IPS DF 4.7 (cell line): ENCODE measurements around the gene MEGF10.

Experiments
- DNase-seq: peaks from one replicate; pipeline ENCODE4 v3.0.0-alpha.2; 2013; ENCODE audit warnings: low spot score; ENCODE audit errors: extremely low read depth

Gene MEGF10

GRCh38 chr5:127434588-127434987 is 144.0 kb downstream of the MEGF10 start:
- DNase-seq, result no peak

GRCh38 chr5:127435821-127436220 is 145.2 kb downstream of the MEGF10 start:
- no peak for DNase-seq

- no peak for DNase-seq
Measured at GRCh38 chr5:127439644-127440043, 149.0 kb downstream of the MEGF10 start.

GRCh38 chr5:127440831-127441230 is 150.2 kb downstream of the MEGF10 start:
- no peak for DNase-seq

- no peak for DNase-seq
Measured at GRCh38 chr5:127441799-127442484, 151.3 kb downstream of the MEGF10 start.

GRCh38 chr5:127444171-127444570 is 153.6 kb downstream of the MEGF10 start:
- DNase-seq, result no peak

- no peak for DNase-seq
Measured at GRCh38 chr5:127445328-127445727, 154.7 kb downstream of the MEGF10 start.

GRCh38 chr5:127446626-127447025 is 156.0 kb downstream of the MEGF10 start:
- no peak for DNase-seq

GRCh38 chr5:127447827-127448226 is 157.2 kb downstream of the MEGF10 start:
- DNase-seq, result no peak

GRCh38 chr5:127450046-127450445 is 159.4 kb downstream of the MEGF10 start:
- no peak for DNase-seq

- no peak for DNase-seq
Measured at GRCh38 chr5:127451096-127451495, 160.5 kb downstream of the MEGF10 start.

GRCh38 chr5:127452626-127453025 is 162.0 kb downstream of the MEGF10 start:
- DNase-seq, result no peak

- DNase-seq, result no peak
Measured at GRCh38 chr5:127471211-127471610, 180.6 kb downstream of the MEGF10 start.

GRCh38 chr5:127472700-127473099 is 182.1 kb downstream of the MEGF10 start:
- no peak for DNase-seq

- no peak for DNase-seq
Measured at GRCh38 chr5:127486471-127486870, 195.9 kb downstream of the MEGF10 start.

- DNase-seq, result no peak
Measured at GRCh38 chr5:127492854-127493738, 202.5 kb downstream of the MEGF10 start.

GRCh38 chr5:127498548-127498947 is 208.0 kb downstream of the MEGF10 start:
- no peak for DNase-seq

- no peak for DNase-seq
Measured at GRCh38 chr5:127505905-127506304, 215.3 kb downstream of the MEGF10 start.

- no peak for DNase-seq
Measured at GRCh38 chr5:127506616-127507015, 216.0 kb downstream of the MEGF10 start.

- DNase-seq, result no peak
Measured at GRCh38 chr5:127508644-127509373, 218.2 kb downstream of the MEGF10 start.
